ENCODE results near the gene CHFR. TPM values are rescaled to one million over a fixed set of nuclear protein-coding genes. Genes with fewer than 3 reads are reported as not detected.

The CHFR gene
- total RNA-seq, 2 experiments from 2014 or later, result 75.1 to 85.6 TPM

DNA sequence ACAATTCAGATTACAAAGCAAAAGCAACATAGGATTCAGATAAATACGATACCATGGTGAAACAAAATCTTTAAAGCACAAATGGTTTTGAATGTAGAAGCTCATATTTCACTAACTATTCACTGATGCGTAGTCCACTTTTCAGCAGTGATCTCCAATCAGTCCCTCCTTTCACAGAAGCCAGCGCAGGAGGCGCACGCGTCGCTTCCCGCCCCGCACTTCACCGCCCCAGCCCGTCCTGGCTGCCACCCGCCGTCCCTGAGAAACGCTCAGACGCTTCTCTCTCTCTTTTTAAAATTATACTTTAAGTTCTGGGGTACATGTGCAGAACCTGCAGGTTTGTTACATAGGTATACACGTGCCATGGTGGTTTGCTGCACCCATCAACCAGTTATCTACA, 19.8 kb upstream of the CHFR start:
- H3K27ac ChIP-seq (ENCODE audit: low read depth in 1 of 2, low read length in 2 of 2), result no peak overlapping the region
- POLR2A ChIA-PET, result no interaction called here
- ATAC-seq (ENCODE audit: poor library complexity), result no peak

DNA sequence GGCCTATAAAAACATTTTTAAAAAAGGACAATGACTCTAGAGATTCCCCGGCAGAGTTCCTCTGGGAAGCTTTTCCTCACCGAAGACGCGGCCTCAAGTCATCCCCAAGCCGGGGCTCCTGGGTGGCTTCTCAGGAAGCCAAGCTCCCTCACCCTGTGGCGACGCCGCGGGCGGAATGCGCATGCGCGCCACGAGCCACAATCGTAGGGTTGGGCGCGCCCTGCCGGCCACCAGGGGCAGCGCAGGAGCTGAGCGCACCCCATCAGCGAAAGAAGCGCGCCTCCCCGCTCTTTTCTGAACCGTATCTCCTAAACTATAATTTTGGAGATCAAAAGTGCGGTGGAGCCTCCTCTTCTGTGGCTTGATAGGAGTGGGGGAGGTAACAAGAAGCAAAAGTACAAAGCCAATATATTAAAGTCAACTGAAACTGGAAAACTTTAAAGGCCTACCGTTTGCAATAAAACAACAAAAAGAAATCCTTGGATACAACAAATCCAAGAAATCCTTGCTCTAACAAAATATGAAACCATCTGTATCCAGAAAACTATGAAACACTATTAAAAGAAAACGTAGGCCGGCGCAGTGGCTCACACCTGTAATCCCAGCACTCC, 17.4 kb upstream of the CHFR start:
- Histone ChIP-seq H3K4me1 (ENCODE audit: insufficient read depth, low read length) (peaks cover 34% of the 10 kb centered on the region), H3K9me3 (ENCODE audit: control insufficient read depth in 1 of 2, insufficient read depth in 1 of 2, low read length in 2 of 2) (peaks cover 0 to 34% of the 10 kb centered on the region in 2 experiments), H3K36me3 (ENCODE audit: insufficient read depth, low read length) (no peaks in the 10 kb centered on the region), H3K27me3 (ENCODE audit: control insufficient read depth in 1 of 2, insufficient read depth in 2 of 2, low read length in 2 of 2) (no peaks in the 10 kb centered on the region), H3K4me3 (ENCODE audit: low read length) (peak overlapping the region; percentile 19), H3K27ac (ENCODE audit: low read depth in 1 of 2, low read length in 2 of 2) (no peak overlapping the region)
- Mint-ChIP-seq H3K9me3 (no peaks in the 10 kb centered on the region), H3K4me3 (peak overlapping the region; percentile 77), H3K4me1 (ENCODE audit: low read depth) (peaks cover 19% of the 10 kb centered on the region), H3K27ac (peak overlapping the region; percentile 75), H3K36me3 (ENCODE audit: low read depth) (peaks cover 10% of the 10 kb centered on the region), H3K27me3 (no peaks in the 10 kb centered on the region)
- ATAC-seq (ENCODE audit: poor library complexity), result peak; percentile 30
- TF ChIP-seq, protein P1, sequence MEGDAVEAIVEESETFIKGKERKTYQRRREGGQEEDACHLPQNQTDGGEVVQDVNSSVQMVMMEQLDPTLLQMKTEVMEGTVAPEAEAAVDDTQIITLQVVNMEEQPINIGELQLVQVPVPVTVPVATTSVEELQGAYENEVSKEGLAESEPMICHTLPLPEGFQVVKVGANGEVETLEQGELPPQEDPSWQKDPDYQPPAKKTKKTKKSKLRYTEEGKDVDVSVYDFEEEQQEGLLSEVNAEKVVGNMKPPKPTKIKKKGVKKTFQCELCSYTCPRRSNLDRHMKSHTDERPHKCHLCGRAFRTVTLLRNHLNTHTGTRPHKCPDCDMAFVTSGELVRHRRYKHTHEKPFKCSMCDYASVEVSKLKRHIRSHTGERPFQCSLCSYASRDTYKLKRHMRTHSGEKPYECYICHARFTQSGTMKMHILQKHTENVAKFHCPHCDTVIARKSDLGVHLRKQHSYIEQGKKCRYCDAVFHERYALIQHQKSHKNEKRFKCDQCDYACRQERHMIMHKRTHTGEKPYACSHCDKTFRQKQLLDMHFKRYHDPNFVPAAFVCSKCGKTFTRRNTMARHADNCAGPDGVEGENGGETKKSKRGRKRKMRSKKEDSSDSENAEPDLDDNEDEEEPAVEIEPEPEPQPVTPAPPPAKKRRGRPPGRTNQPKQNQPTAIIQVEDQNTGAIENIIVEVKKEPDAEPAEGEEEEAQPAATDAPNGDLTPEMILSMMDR (IDR thresholded peaks at IDR 0.05), result peak; percentile 98
- peak; percentile 83 to 95 (median 90) for DNase-seq
- ChIA-PET POLR2A (interaction anchor here (0.6 to 2.3 kb wide), 13 partner anchors 17 to 143 kb away, joined by 3 to 21 read pairs (median 5); partner anchors contain the start of genes CHFR, GOLGA3 and ZNF26), CTCF (interaction anchor here (0.6 to 1.8 kb wide), 17 partner anchors 11 to 175 kb away, joined by 3 to 11 read pairs (median 4); partner anchors contain the start of genes CHFR, GOLGA3 and ZNF26)
- intact Hi-C loops (cut with DNase I, micrococcal nuclease), result loop anchor here (1.0 to 5.0 kb wide), 8 partner anchors 16 to 193 kb away; partner anchors contain the start of genes CHFR (in 1 of the 2), GOLGA3 (in 1 of the 2) and PGAM5 (in 1 of the 2)

More for the DNA sequence above, 19.8 kb upstream of the CHFR start:
- TF ChIP-seq, protein P1 (IDR thresholded peaks at IDR 0.05), result no peak
- Histone ChIP-seq H3K27me3 (ENCODE audit: control insufficient read depth in 1 of 2, insufficient read depth in 2 of 2, low read length in 2 of 2) (no peaks in the 10 kb centered on the region), H3K36me3 (ENCODE audit: insufficient read depth, low read length) (no peaks in the 10 kb centered on the region), H3K4me3 (ENCODE audit: low read length) (no peak overlapping the region), H3K9me3 (ENCODE audit: control insufficient read depth in 1 of 2, insufficient read depth in 1 of 2, low read length in 2 of 2) (peaks cover 0 to 45% of the 10 kb centered on the region in 2 experiments), H3K4me1 (ENCODE audit: insufficient read depth, low read length) (peaks cover 34% of the 10 kb centered on the region)
- CTCF ChIA-PET, result no interaction called here
- Mint-ChIP-seq H3K27me3 (no peaks in the 10 kb centered on the region), H3K9me3 (peaks cover 6% of the 10 kb centered on the region), H3K4me1 (ENCODE audit: low read depth) (peaks cover 26% of the 10 kb centered on the region), H3K27ac (peak overlapping the region; percentile 94), H3K4me3 (peak overlapping the region; percentile 69), H3K36me3 (ENCODE audit: low read depth) (peaks cover 27% of the 10 kb centered on the region)
- DNase-seq, result peak in 1 of 14 experiments; percentile 19
- intact Hi-C loops (cut with DNase I, micrococcal nuclease), result loop anchor here in 1 of 2 experiments (5.0 kb wide), 1 partner anchor 195 kb away; the partner anchor contains the start of gene PGAM5

DNA sequence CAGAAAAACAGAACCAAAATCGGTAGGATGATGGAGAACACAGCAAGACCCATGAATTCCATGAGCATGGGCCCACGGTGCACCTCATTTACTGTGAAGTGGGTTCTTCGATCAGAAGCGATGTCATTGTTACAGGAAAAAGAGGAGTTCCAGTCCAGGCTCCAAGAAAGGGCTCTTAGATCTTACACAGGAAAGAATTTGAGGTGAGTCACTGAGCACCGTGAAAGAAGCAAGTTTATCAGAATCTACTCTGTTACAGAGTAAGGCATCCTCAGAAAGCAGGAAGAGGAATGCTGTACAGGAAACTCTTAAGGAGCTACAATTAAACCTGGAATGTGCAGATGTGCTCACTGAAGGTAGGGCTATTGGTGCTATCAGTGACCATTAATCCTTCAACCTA, 11.6 kb upstream of the CHFR start:
- Mint-ChIP-seq H3K9me3 (no peaks in the 10 kb centered on the region), H3K4me1 (ENCODE audit: low read depth) (no peaks in the 10 kb centered on the region), H3K27me3 (no peaks in the 10 kb centered on the region), H3K27ac (no peak overlapping the region), H3K4me3 (no peak overlapping the region), H3K36me3 (ENCODE audit: low read depth) (no peaks in the 10 kb centered on the region)
- CTCF ChIA-PET, result no interaction called here
- DNase-seq (no peak), ATAC-seq (ENCODE audit: poor library complexity) (no peak)
- Histone ChIP-seq H3K36me3 (ENCODE audit: insufficient read depth, low read length) (no peaks in the 10 kb centered on the region), H3K9me3 (ENCODE audit: control insufficient read depth in 1 of 2, insufficient read depth in 1 of 2, low read length in 2 of 2) (peaks cover 0 to 1% of the 10 kb centered on the region in 2 experiments), H3K4me3 (ENCODE audit: low read length) (no peak overlapping the region), H3K27ac (ENCODE audit: low read depth in 1 of 2, low read length in 2 of 2) (no peak overlapping the region), H3K27me3 (ENCODE audit: control insufficient read depth in 1 of 2, insufficient read depth in 2 of 2, low read length in 2 of 2) (no peaks in the 10 kb centered on the region), H3K4me1 (ENCODE audit: insufficient read depth, low read length) (no peaks in the 10 kb centered on the region)
- TF ChIP-seq, protein P1 (IDR thresholded peaks at IDR 0.05), result no peak
- POLR2A ChIA-PET, result no interaction called here
- intact Hi-C loops (cut with DNase I, micrococcal nuclease), result no loop called here
